Measurements from ENCODE around the gene SPATA13. TPM values are rescaled to one million over a fixed set of nuclear protein-coding genes. Genes with fewer than 3 reads are reported as not detected.
"Not testable (repeated sequence)": the region's sequence is repeated elsewhere in the genome, so short reads cannot be mapped to it uniquely, and the experiment has no call there.

Gene SPATA13
- 10 to 100 TPM in 3 of 4 donors, 1 to 10 TPM in 1; 9.0 to 46.0 (median 18.7) TPM for total RNA-seq

DNA sequence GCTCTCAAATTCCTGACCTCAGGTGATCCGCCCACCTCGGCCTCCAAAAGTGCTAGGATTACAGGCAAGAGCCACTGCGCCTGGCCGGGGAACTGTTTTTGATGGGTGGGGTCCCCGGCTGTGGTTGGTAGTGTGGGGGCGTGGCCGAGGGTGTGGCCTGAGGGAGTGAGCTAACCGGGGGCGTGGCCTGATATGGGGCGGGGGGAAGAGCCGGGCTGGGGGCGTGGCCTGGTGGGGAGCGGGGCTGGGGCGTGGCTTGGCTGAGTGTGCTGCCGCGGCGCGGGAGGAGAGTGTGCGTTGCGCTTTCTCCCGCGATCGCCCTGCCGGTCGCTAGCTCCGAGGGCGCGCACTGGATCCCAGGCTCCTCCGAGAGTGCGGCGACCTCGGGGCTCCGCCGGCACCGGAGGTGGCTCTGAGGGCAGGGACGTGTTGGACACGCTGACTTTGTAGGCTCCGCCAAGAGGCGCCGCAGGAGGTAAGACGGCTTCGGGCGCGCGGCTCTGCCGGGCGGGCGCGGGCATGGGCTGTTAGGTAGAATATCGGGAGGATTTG lies at the start of gene SPATA13:
Gene SPATA13, plus strand, starts transcription at position 263 of the 552 bp plus-strand sequence. CDS start 62,210 bp downstream, outside the sequence.
- DNase-seq (ENCODE audit: low spot score) (peak; percentile 94), ATAC-seq (ENCODE audit: low FRiP score) (peak; percentile 96)
- TF ChIP-seq, protein P1, sequence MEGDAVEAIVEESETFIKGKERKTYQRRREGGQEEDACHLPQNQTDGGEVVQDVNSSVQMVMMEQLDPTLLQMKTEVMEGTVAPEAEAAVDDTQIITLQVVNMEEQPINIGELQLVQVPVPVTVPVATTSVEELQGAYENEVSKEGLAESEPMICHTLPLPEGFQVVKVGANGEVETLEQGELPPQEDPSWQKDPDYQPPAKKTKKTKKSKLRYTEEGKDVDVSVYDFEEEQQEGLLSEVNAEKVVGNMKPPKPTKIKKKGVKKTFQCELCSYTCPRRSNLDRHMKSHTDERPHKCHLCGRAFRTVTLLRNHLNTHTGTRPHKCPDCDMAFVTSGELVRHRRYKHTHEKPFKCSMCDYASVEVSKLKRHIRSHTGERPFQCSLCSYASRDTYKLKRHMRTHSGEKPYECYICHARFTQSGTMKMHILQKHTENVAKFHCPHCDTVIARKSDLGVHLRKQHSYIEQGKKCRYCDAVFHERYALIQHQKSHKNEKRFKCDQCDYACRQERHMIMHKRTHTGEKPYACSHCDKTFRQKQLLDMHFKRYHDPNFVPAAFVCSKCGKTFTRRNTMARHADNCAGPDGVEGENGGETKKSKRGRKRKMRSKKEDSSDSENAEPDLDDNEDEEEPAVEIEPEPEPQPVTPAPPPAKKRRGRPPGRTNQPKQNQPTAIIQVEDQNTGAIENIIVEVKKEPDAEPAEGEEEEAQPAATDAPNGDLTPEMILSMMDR (IDR thresholded peaks at IDR 0.05): no peak

DNA sequence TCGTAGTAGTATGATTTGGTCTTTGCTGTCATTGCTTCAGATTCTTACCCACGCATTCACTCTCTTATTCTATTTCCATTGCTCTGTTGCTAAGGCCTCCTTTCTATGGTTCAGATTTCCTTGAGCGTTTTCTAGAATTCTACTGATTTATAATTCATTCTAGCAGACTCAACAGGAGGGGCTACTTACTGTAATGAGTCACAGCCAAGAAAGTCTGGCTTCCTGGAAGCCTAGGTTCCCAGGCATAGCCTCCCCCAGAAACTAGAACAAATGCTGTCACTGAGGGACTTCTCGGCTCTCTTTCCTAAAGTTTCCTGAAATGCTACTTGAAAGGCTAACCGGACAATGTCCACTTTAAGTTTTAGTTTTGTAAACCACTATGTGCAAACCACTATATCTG lies 47.7 kb upstream of the SPATA13 start:
- no peak for DNase-seq (ENCODE audit: low spot score)
- TF ChIP-seq, protein P1 (IDR thresholded peaks at IDR 0.05): no peak
- no peak for ATAC-seq (ENCODE audit: low FRiP score)

DNA sequence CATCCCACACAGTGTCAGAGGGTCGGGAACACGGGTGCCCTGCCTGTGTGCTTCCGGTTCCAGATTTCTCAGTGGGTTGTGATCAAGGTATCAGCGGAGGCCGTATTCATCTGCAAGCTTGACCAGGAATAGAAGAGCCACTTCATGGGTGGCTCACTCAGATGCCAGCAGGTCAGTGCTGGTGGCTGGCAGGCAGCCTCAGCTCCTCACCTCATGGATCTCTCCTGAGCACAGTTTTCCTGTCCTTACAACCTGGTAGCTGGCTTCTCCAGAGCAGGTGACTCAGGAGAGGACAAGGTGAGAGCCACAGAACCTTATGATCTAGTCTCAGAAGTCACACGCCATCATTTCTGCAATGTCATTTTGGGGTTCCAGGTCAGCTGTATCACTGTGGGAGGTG lies 44.8 kb upstream of the SPATA13 start:
- ATAC-seq (ENCODE audit: low FRiP score) (no peak), DNase-seq (ENCODE audit: low spot score) (no peak)
- TF ChIP-seq, protein P1 (IDR thresholded peaks at IDR 0.05): no peak

DNA sequence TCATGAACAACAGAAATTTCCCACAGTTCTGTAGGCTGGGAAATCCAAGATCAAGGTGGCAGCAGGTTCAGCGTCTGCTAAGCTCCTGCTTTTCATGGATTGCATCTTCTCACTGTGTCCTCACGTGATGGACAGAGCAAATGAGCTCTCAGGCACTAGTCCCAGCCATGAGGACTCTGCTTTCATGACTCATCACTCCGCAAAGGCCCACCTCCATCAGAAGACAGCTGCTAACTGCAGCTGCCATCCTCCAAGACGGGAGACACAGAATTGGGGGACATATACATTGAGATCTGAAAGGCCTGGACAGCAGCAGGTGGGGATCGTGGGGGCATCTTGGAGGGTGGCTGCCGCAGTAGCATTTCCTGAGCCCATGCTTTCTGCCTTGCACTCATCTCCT lies 44.4 kb upstream of the SPATA13 start:
- TF ChIP-seq, protein P1 (IDR thresholded peaks at IDR 0.05): no peak
- no peak for ATAC-seq (ENCODE audit: low FRiP score)

DNA sequence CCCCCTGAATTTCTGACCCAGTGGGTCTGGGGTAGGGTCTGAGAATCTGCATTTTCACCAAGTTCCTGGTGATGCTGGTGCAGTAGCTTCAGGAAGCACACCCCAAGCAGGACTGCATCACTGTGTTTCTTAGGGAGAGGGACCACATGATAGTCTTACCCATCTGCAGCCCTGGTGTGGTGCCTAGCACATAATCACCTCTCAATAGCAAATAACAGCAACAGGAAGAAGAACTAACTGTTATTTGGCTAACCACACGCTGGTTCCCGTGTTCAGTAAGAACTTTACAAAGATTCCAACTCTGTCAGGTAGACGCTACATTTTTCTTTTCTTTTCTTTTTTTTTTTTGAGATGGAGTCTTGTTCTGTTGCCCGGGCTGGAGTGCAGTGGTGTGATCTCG lies 41.9 kb upstream of the SPATA13 start:
- no peak for ATAC-seq (ENCODE audit: low FRiP score)
- DNase-seq (ENCODE audit: low spot score): no peak
- TF ChIP-seq, protein P1 (IDR thresholded peaks at IDR 0.05): no peak

More for the DNA sequence above, 44.4 kb upstream of the SPATA13 start:
- no peak for DNase-seq (ENCODE audit: low spot score)

DNA sequence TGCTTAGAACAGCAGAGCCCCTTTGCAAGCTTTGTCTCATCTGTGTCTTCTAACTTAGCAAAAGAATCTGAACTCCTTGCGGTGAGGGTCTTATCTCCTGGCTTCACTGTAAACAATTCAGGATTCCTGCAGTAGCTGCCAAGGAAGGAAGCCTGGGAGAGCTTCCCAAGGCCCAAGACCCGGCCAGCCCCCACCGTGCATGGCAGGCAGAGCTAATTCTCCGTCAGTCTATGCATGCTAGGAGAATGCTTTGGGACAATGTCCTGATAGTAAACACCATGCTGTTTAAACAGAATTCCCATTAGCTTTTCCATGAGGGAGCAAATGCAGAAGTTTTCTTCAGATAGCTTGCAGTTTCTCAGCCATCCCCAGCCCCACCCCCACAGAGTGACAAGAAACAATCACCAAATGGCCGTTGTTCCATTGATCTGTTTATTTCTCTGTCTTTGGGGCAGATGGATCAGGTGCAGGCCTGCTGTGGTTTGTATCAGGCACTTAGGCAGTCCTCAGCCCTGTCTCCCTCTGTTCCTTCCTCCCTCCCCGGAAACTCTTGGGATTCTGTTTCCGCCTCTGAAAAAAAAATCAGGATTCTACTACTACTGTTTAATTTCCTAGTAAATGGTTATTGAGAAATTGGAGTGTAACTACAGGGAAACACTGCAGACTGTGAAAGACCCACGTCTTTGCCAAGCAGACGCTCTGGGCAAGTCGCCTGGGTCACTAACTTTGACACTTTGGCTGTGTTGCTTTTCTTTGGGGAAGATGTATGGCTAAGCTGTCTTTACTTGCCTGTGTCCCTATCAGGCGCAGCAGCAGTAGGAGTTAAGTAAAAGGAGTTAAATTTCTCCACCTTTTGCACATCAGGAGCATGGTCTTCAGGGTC lies 40.7 kb upstream of the SPATA13 start:
- DNase-seq (ENCODE audit: low spot score) (no peak), ATAC-seq (ENCODE audit: low FRiP score) (no peak)
- TF ChIP-seq, protein P1 (IDR thresholded peaks at IDR 0.05): no peak

DNA sequence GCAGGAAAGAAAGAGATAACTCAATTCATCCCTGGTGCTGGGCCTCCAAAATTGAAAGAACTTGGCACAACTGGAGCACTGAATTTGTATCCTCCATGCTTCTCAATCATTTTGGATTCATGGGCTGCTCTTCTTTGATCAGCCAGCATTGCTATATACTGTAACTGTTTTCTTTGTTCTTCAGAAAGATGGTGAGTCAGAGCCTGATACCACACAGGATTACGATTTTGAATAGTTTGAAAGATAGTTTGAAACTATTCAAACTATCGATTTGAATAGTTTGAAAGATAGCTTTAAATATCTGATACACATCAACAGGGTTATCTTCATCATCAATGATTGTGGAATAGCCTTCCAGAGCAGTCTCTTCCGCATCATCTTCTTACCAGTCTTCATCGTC lies 38.5 kb upstream of the SPATA13 start:
- ATAC-seq (ENCODE audit: low FRiP score); DNase-seq (ENCODE audit: low spot score): not testable (repeated sequence)
